Hepatocyte (in vitro differentiated cells): ENCODE results near the gene CD93. TPM values are rescaled to one million over a fixed set of nuclear protein-coding genes. Genes with fewer than 3 reads are reported as not detected.

Experiments used
- DNase-seq: peaks from one replicate; pipeline ENCODE4 v3.0.0-alpha.2; 2016; ENCODE audit warnings: low spot score
- H2AFZ ChIP-seq: fragments of 200-600 bp; sonication (generic); 2 replicates; pipeline ENCODE4 v1.6.0; 2016; ENCODE audit warnings: antibody characterized with exemption, mild to moderate bottlenecking
- H3K27ac ChIP-seq: fragments of 200-600 bp; sonication (generic); 2 replicates; pipeline ENCODE4 v1.5.1; 2016; ENCODE audit warnings: mild to moderate bottlenecking
- H3K27me3 ChIP-seq: fragments of 200-600 bp; sonication (generic); 2 replicates; pipeline ENCODE4 v1.6.1; 2016
- H3K36me3 ChIP-seq: fragments of 200-600 bp; sonication (generic); replicated peaks from 2 replicates; pipeline ENCODE4 v1.5.1; 2016; ENCODE audit warnings: low read depth; ENCODE audit not compliant: insufficient read depth
- H3K4me1 ChIP-seq: fragments of 200-600 bp; sonication (generic); 2 replicates; pipeline ENCODE4 v1.5.1; 2016; ENCODE audit warnings: mild to moderate bottlenecking, moderate library complexity; ENCODE audit not compliant: insufficient read depth
- H3K4me2 ChIP-seq: fragments of 200-600 bp; sonication (generic); 2 replicates; pipeline ENCODE4 v1.6.0; 2016
- H3K4me3 ChIP-seq: fragments of 200-600 bp; sonication (generic); 2 replicates; pipeline ENCODE4 v1.5.1; 2016; ENCODE audit warnings: mild to moderate bottlenecking
- H3K79me2 ChIP-seq: fragments of 200-600 bp; sonication (generic); 2 replicates; pipeline ENCODE4 v1.6.0; 2017; ENCODE audit warnings: mild to moderate bottlenecking
- H3K9me2 ChIP-seq: fragments of 200-600 bp; sonication (generic); replicated peaks from 2 replicates; pipeline ENCODE4 v1.6.0; 2017; ENCODE audit warnings: mild to moderate bottlenecking; ENCODE audit not compliant: insufficient read depth
- H3K9me3 ChIP-seq: fragments of 200-600 bp; sonication (generic); 2 replicates; pipeline ENCODE4 v1.5.1; 2016; ENCODE audit warnings: low read depth, mild to moderate bottlenecking
- H4K20me1 ChIP-seq: fragments of 200-600 bp; sonication (generic); 2 replicates; pipeline ENCODE4 v1.6.0; 2016; ENCODE audit warnings: mild to moderate bottlenecking; ENCODE audit not compliant: insufficient read depth, poor library complexity, severe bottlenecking
- EZH2 ChIP-seq: fragments of 200-600 bp; sonication (generic); IDR thresholded peaks from 2 replicates; pipeline ENCODE4 v1.6.1; 2016; ENCODE audit warnings: antibody characterized with exemption, mild to moderate bottlenecking, borderline replicate concordance
- EZH2phosphoT487 ChIP-seq: fragments of 200-600 bp; sonication (generic); IDR thresholded peaks from one replicate; pipeline ENCODE4 v1.6.1; 2018; ENCODE audit warnings: antibody characterized with exemption, mild to moderate bottlenecking, low read depth, moderate library complexity; ENCODE audit not compliant: unreplicated experiment, severe bottlenecking
- WGBS: methylation state at CpG from one replicate; pipeline ENCODE4 v1.1.6; 2016; ENCODE audit warnings: low lambda C conversion rate; ENCODE audit errors: missing lambda C conversion rate; 5-methylcytosine and 5-hydroxymethylcytosine counted together
- polyA plus RNA-seq: library from polyadenylated mRNA; unstranded; fragments of >200 nt; fragmentation: Nextera tagmentation; extraction: Ambion mirVana; gene quantifications from 2 replicates; pipeline ENCODE4 v1.2.1, GENCODE V29; 2016
- total RNA-seq: library from RNA; depleted of rRNA; stranded (reverse); fragments of >200 nt; gene quantifications from 2 replicates; pipeline ENCODE4 v1.2.3, GENCODE V29; 2014
- TF ChIP-seq, protein P1 (sequence below): fragments of 200-600 bp; sonication (generic); IDR thresholded peaks from 2 replicates; pipeline ENCODE4 v1.5.1; 2016; ENCODE audit warnings: antibody characterized with exemption, mild to moderate bottlenecking; ENCODE audit not compliant: poor library complexity

The CD93 gene
- total and polyA plus RNA-seq, 2 experiments from 2014 or later = 0.07 to 2.1 TPM

DNA sequence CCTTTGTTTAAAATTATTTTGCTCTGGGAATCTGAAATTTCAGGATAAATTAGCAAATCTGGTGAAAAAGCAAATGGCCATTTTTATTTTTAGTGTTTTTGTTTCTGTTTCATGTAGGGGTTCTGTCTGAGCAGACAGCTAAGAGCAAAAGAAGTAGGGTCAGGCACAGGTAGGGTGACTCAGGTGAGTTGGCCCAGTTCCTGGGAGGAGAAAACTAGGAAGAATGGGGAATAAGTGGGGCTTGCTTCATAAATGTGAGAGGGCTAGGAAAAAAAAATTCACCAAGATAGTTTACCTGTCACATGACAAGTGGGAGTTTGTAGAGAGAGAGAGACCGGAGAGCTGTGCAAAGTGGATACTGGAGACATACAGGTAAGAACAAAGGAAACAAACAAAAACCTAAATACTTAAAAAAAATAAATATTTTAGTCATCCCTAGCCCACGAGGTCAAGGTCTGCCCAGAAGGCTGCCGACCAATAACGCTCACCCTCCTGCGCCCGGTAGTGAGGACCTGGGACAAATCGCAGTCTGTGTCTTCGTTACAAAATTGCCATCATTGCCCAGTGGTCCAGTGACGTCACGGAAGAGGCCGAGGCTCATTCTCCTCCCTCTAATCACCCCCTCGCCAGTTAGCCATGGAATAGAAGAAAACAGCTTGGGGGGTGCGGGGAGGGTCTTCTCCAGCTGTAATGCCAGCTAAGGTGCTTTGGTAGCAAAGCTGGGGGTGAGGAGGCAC lies 39.0 kb downstream of the CD93 start:
- peaks cover 7% of the 10 kb centered on the region for H3K79me2 ChIP-seq
- peak overlapping the region; percentile 97 for H3K4me2 ChIP-seq
- WGBS = 65% methylated on average over 13 of the region's 13 CpGs
- no peak overlapping the region for H3K27ac ChIP-seq
- H3K9me2 ChIP-seq = no peaks in the 10 kb centered on the region
- TF ChIP-seq, protein P1, sequence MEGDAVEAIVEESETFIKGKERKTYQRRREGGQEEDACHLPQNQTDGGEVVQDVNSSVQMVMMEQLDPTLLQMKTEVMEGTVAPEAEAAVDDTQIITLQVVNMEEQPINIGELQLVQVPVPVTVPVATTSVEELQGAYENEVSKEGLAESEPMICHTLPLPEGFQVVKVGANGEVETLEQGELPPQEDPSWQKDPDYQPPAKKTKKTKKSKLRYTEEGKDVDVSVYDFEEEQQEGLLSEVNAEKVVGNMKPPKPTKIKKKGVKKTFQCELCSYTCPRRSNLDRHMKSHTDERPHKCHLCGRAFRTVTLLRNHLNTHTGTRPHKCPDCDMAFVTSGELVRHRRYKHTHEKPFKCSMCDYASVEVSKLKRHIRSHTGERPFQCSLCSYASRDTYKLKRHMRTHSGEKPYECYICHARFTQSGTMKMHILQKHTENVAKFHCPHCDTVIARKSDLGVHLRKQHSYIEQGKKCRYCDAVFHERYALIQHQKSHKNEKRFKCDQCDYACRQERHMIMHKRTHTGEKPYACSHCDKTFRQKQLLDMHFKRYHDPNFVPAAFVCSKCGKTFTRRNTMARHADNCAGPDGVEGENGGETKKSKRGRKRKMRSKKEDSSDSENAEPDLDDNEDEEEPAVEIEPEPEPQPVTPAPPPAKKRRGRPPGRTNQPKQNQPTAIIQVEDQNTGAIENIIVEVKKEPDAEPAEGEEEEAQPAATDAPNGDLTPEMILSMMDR = no peak
- TF ChIP-seq EZH2 (no peak), EZH2phosphoT487 (no peak)
- no peaks in the 10 kb centered on the region for H4K20me1 ChIP-seq
- H3K9me3 ChIP-seq = no peaks in the 10 kb centered on the region
- H3K4me1 ChIP-seq = peaks cover 30% of the 10 kb centered on the region
- no peak for DNase-seq
- no peaks in the 10 kb centered on the region for H3K36me3 ChIP-seq
- H3K4me3 ChIP-seq = peak overlapping the region; percentile 0
- H3K27me3 ChIP-seq = peaks cover 14% of the 10 kb centered on the region
- no peak overlapping the region for H2AFZ ChIP-seq

DNA sequence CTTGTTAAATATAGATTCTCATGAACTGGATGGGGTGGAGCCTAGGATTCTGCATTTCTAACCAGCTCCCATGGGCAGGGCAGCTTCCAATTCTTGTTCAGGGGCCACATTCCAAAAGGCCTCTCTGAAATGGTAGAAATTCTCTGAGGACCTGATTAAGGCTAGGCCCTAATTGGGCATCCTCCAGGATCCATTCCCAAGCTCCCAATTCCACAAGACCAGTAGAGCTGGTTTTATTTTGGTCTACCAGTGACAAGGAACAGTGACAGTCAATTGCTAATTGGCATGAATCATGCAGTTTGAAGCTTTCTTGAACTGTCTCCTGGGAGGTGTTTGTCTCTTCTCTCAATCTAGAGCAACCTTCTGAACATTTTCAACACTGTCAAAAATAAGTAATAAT lies 39.7 kb downstream of the CD93 start:
- H2AFZ ChIP-seq = no peak overlapping the region
- H3K4me1 ChIP-seq = peaks cover 25% of the 10 kb centered on the region
- peak overlapping the region; percentile 0 for H3K4me3 ChIP-seq
- H4K20me1 ChIP-seq = no peaks in the 10 kb centered on the region
- peaks cover 7% of the 10 kb centered on the region for H3K79me2 ChIP-seq
- H3K9me3 ChIP-seq = no peaks in the 10 kb centered on the region
- peak overlapping the region; percentile 97 for H3K4me2 ChIP-seq
- TF ChIP-seq, protein P1 = no peak
- no peak for TF ChIP-seq EZH2
- H3K9me2 ChIP-seq = no peaks in the 10 kb centered on the region
- H3K27ac ChIP-seq = no peak overlapping the region
- DNase-seq = no peak
- H3K27me3 ChIP-seq = peaks cover 14% of the 10 kb centered on the region
- no peaks in the 10 kb centered on the region for H3K36me3 ChIP-seq

DNA sequence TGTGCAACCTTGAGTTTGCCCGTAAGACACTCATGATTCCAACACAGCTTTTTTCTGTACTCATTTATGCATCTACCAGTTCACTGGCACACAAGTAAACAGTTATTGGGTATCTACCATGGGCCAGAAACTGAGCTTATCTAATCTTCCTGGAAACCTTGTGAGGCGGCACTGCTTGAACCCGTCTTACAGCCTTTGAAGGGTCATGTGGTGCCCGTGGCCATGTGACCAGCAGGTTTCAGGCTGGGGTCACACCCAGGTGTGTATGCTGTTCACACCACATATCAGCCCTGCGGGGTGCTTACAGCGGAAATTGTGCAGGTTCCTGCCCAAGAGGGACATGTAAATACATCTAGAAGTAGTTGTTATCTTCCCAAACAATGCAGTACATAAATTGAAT lies 42.7 kb downstream of the CD93 start:
- Histone ChIP-seq H2AFZ (no peak overlapping the region), H3K4me1 (peaks cover 7% of the 10 kb centered on the region), H4K20me1 (no peaks in the 10 kb centered on the region), H3K27ac (no peak overlapping the region), H3K9me2 (no peaks in the 10 kb centered on the region), H3K79me2 (peaks cover 7% of the 10 kb centered on the region), H3K4me2 (no peak overlapping the region), H3K4me3 (no peak overlapping the region), H3K27me3 (peaks cover 15% of the 10 kb centered on the region), H3K9me3 (no peaks in the 10 kb centered on the region), H3K36me3 (no peaks in the 10 kb centered on the region)
- DNase-seq = no peak
- 89% methylated on average over 6 of the region's 6 CpGs for WGBS
- TF ChIP-seq, protein P1 = no peak
- TF ChIP-seq EZH2 = no peak

DNA sequence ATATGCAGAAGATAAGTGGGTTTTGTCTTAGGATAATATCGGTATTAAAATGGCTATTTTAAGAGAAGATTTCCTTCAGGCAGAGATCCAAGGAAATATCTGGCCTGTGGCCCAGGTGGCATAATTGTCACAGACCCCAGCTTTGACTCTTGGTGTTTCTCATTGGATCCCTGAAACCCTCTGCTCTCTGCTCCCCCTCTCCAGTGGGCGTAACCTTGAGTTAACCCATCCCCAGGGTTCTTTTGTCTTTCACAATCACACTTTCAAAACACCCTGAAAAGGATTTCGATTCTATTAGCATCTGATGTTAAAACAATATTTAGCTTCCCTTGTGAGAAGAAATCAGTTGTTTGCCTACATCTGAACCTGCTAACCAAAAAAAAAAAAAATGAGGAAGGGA lies 43.9 kb downstream of the CD93 start:
- Histone ChIP-seq H3K4me2 (no peak overlapping the region), H3K36me3 (no peaks in the 10 kb centered on the region), H3K9me3 (no peaks in the 10 kb centered on the region), H3K27ac (no peak overlapping the region), H2AFZ (no peak overlapping the region), H3K79me2 (peaks cover 7% of the 10 kb centered on the region), H4K20me1 (no peaks in the 10 kb centered on the region), H3K9me2 (no peaks in the 10 kb centered on the region), H3K27me3 (peaks cover 14% of the 10 kb centered on the region), H3K4me1 (no peaks in the 10 kb centered on the region), H3K4me3 (no peak overlapping the region)
- 58% methylated on average over 3 of the region's 3 CpGs for WGBS
- DNase-seq = no peak
- TF ChIP-seq EZH2 (no peak), EZH2phosphoT487 (no peak)
- TF ChIP-seq, protein P1 = no peak
